CD4-positive, alpha-beta T cell treated with Interleukin-4 for 1 hour (primary cell): ENCODE results near the gene ATL2.
"Not testable (repeated sequence)": the region's sequence is repeated elsewhere in the genome, so short reads cannot be mapped to it uniquely, and the experiment has no call there.

Experiments used
- DNase-seq, 2 donors: peaks; one replicate each; pipeline ENCODE4 v3.0.0-alpha.2; 2020 to 2022

ATL2 gene

GRCh38 chr2:38322224-38322914, 54.7 kb downstream of the ATL2 start:
- no peak for DNase-seq

DNA sequence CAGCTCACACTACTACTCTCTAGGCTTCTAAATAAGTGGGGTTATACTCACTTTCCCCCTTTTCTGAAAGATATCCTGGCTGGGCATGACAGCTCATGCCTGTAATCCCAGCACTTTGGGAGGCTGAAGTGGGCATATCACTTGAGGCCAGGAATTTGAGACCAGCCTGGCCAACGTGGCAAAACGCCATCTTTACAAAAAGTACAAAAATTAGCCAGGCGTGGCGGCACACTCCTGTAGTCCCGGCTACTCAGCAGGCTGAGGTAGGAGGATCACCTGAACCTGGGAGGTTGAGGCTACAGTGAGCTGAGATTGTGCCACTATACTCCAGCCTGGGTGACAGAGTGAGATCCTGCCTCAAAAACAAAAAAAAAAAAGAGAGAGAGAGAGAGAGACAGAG, 57.8 kb downstream of the ATL2 start:
- not testable (repeated sequence) for DNase-seq

GRCh38 chr2:38317725-38318124, 59.3 kb downstream of the ATL2 start:
- no peak for DNase-seq

GRCh38 chr2:38315707-38316333, 61.3 kb downstream of the ATL2 start:
- peak in 1 of 2 donors; percentile 65 for DNase-seq

DNA sequence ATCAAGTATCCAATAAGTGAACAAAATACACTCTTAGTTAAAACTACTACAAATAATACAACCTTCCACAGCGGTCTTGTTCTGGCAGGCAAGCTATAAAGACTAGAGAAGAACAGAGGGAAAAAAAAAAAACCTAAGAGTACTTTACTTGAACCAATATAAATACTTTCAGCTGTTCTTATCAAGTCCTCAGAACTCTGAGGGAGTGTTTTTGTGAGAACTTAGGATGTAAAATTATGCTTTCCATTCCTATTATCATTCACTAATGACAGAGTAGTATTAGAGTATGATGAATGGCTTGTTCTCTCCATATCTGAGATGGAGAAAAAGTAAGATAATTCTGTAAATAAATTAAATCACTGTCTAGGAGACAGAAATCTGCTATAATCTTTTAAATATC, 68.3 kb downstream of the ATL2 start:
- no peak for DNase-seq

GRCh38 chr2:38301969-38302702, 74.9 kb downstream of the ATL2 start:
- no peak for DNase-seq

DNA sequence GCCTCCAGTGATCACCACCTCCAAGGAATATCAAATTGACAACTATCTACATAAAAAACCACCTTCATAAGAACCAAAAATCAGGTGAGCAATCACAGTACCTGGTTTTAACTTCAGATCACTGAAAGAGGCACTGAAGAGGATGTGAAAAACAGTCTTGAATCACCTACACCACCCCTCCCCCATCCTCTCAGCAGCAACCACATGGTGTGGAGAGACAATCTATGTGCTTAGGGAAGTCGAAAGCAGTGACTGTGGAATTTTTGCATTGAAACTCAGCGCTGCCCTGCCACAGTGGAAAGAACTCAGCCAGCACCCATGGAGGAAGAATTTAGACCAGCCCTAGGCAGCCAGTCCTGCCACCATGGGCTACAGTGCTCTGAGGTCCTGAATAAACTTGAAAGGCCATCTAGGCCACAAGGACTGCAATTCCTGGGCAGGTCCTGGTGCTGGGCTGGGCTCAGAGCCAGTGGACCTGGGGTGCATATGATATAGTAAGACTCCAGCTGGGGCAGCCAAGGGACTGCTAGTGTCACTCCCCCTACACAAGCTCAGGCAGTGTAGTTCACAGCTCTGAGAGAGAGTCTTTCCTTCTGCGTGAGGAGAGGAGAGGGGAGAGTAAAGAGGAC, 75.6 kb downstream of the ATL2 start:
- no peak for DNase-seq

- DNase-seq = no peak
Observed at GRCh38 chr2:38298539-38298938, 78.5 kb downstream of the ATL2 start.

DNA sequence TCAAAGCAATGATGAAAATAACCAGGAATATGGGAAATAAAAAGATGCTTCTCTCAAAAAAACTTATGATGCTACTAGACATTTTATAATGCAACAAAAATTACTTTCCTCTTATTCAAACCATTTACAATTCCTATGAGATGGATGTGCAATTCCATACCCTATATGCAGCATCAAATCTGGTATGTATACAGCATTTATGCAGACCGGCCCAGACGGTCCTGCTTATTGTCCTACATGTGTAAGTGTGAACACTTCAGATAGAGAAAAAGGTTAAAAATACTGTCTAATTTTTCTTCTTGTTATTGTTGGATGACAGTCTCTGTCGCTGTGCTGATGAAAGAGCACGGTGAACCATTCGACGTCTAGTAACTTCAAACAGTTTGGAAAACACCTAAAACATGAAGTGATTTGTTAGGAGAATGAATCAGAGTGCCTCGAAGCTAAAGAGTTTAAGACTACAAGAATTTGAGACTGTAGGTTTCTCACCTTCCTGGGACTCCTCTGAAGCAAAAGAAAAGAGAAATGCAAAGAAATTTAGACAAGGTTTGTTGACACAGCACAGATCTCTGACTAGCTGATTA, 80.8 kb downstream of the ATL2 start:
- no peak for DNase-seq

DNA sequence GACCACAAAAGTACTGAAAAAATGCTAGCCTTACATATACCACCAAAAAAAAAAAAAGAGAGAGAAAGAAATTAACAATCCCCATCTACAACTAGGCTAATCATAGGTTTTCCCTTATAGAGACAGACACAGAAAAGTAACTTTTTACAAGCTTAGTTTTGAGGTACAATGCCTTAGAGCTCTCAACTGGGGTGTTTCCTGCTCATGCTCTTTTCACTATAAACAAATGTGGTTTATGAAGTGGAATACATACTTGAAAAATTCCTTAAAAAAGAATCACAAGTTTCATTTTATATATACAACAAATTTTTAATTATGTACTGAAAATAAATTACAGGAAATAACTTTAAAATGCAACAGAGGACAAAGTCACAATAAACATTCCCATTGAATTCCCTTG, 82.5 kb downstream of the ATL2 start:
- no peak for DNase-seq

GRCh38 chr2:38293152-38293865, 83.8 kb downstream of the ATL2 start:
- DNase-seq = no peak

DNA sequence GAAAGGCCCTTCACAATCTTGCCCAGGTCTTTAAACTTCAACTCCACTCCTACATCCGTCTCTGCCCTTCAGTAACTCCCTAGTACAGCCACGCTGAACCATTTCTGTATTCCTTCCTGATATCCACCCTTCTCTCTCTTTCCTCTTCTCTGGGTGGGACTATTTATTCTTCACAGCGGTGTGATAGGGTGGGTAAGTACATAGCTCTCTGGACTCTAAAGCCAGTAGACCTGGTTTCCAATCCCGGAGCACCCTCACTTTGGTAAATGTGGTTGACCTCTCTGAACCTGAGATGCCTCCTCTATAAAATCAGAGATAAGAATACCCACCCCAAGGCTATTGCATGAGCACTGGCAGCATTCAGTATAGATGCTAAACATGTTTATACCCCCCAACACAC, 86.7 kb downstream of the ATL2 start:
- no peak for DNase-seq

GRCh38 chr2:38284971-38285370, 92.1 kb downstream of the ATL2 start:
- DNase-seq = no peak

GRCh38 chr2:38281095-38281742, 95.9 kb downstream of the ATL2 start:
- DNase-seq = no peak

DNA sequence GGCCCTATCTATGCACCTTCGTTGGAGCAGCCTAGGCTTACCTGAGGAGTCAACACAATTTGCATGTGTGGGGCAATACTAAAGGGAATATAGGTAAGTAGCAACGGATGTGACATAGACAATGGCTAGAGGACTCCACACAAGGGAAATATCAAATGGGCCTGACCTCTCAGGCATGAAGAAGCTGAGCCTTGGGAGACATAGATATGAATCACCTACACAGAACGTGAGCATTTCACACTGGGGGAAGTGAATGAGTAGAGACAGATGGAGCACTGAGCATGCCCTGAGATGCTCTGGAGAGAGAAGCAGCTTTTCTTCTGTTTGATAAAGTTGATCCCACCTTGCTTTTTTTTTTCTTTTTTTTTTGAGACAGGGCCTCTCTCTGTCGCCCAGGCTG, 97.9 kb downstream of the ATL2 start:
- DNase-seq = no peak

DNA sequence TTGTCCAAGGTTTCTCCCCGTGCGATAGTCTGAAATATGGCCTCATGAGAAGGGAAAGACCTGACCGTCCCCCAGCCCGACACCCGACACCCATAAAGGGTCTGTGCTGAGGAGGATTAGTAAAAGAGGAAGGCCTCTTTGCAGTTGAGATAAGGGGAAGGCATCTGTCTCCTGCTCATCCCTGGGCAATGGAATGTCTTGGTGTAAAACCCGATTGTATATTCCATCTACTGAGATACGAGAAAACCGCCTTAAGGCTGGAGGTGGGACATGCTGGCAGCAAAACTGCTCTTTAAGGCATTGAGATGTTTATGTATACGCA, 99.0 kb downstream of the ATL2 start:
- not testable (repeated sequence) for DNase-seq

- no peak for DNase-seq
Observed at GRCh38 chr2:38277245-38278116, 99.6 kb downstream of the ATL2 start.

- DNase-seq = peak; percentile 28 to 52
Observed at GRCh38 chr2:38274286-38275276, 102.5 kb downstream of the ATL2 start.

GRCh38 chr2:38271697-38272096, 105.4 kb downstream of the ATL2 start:
- no peak for DNase-seq

GRCh38 chr2:38269421-38269820, 107.7 kb downstream of the ATL2 start:
- DNase-seq = no peak
